GM19238 (cell line): ENCODE measurements around the gene ZNFX1.
A peak's percentile ranks its signal among the peaks of the same experiment; 100 is the strongest.

ENCODE experiments used
- DNase-seq: peaks from one replicate; pipeline ENCODE4 v3.0.0; 2011; ENCODE audit warnings: low spot score; ENCODE audit not compliant: insufficient read length

ZNFX1 gene

GRCh38 chr20:49279677-49280462 lies 2.0 kb upstream of the ZNFX1 start:
- DNase-seq = no peak

GRCh38 chr20:49278818-49279676 lies 1.2 kb upstream of the ZNFX1 start:
- no peak for DNase-seq

DNA sequence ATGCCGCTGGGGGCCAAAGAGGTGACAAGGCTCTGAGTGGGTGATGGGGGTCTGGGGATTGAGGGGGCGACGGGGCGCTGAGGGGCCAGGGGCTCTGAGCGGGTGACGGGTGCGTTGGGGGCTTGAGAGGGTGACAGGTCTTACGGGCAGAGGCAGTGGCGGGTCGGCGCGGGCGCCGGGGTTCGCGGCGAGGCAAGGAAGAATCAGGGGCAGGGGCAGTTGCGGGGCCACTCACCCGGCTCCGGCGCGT lies 146 bp downstream of the ZNFX1 start:
- DNase-seq = no peak

DNA sequence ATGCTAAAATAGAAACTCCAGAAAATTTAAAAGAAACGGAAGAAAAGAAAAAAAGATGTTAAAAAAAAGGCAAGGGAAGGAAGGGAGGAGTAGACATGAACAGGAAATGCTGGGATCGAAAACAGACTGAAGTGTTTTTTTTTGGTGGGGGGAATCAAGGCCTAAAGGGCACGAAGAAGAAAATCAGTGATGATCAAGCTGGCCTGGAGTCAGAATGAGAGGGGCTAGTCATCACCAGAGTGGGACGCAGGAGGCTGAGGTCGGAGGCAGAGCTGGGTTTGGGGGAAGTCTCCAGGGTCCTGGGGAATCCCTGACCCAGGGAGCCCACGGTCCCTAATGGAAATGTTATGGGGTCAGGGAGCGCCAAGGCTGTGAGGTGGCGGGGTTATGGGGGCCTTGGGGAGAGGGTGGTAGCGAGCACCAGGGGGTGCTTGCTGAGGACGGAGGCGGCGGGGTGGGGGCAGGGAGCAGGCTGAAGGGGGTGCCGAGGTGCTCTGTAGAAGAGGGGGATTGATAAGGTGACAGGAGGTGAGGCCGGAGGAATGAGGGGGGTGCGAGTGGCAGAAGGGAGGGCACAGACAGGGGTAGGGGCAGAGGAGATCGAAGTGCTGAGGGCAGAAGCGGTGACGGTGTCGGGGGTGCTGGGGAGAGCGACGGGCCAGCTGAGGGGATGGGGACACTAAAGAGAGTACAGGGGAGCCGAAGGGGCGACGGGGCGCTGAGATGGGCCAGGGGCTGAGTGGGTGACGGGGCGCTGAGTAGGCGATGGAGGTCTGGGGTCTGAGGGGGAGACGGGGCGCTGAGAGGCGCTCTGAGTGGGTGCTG lies 684 bp downstream of the ZNFX1 start:
- no peak for DNase-seq

DNA sequence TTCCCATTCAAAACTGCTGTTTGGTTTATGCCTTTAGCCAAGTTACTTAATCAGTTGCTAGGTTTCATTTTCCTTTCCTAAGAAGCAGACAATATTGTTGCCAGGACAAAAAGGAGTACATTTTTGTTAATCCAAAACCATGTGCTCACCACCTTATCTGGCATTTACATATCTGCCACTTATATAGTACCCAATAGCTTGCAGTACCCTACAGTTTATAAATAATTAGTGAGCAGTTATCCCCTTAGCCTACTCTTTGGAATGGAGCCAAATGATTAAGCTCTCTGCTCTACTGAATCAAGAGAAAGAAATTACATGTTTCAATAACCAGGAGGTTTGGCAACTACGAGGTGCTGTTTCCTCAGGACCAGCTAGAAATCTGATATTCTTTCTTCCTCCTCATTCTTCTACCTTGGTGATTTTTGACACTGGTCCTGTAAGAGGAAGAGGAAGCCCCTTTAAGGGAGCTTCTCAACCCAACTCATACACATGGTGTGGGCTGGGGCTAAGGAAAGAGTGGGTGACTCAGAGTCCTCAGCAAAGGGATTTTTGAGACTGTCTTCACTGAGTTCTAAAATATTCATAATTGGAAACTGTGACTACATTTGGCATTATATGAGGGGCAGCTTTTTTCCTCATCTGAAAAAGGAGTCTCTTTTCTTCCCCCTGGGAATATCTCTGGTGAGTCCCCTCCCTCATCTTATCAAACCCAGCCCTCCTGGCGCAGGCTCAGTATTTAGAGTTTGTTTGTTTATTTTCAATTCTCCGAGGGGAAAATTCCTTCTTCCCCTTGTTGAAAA lies 1.5 kb downstream of the ZNFX1 start:
- DNase-seq = no peak

- DNase-seq = no peak
These were observed 2.2 kb downstream of the ZNFX1 start for GRCh38 chr20:49275636-49276035.

GRCh38 chr20:49275216-49275615 lies 2.6 kb downstream of the ZNFX1 start:
- DNase-seq = no peak

GRCh38 chr20:49273696-49274277 lies 4.1 kb downstream of the ZNFX1 start:
- no peak for DNase-seq

- peak; percentile 28 for DNase-seq
These were observed 5.2 kb downstream of the ZNFX1 start for GRCh38 chr20:49272654-49273053.

- no peak for DNase-seq
These were observed 7.1 kb downstream of the ZNFX1 start for GRCh38 chr20:49270736-49271135.

DNA sequence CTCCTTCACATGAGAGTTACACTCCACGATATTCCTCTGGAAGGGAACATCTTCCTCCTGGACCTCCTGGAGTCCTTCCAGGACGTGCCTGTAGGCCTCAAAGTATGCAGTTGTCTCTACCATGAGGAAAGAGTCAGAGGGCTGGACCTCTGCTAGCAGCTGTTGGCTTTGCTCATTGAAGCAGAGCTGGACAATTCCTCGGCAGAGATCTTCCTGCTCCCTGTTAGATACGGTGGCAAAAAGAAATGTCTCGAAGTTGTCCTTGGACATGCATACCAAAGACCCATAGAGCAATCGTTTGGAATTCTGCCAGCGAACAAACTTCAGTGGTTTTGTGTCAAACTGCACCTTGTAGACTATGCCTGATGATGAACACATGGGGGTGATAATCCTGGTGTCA lies 7.7 kb downstream of the ZNFX1 start:
- DNase-seq = no peak

DNA sequence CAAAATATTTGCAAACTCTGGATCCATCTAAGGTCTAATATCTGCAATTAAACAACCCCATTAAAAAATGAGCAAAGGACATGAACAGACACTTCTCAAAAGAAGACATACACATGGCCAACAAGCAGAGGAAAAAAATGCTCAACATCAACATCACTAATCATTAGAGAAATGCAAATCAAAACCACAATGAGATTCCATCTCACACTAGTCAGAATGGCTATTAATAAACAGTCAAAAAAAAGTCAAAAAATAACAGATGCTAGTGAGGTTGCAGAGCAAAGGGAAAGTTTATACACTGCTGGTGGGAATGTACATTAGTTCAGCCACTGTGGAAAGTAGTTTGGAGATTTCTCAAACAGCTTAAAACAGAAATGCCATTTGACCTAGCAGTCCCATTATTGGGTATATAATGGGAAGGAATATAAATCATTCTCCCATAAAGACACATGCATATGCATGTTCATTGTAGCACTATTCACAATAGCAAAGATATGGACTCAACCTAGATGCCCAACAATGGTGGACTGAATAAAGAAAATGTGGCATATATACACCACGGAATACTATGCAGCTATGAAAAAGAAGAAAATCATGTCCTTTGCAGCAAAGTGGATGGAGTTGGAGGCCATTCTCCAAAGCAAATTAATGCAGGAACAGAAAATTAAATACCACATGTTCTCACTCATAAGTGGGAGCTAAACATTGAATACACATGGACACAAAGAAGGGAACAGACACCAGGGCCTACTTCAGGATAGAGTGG lies 9.1 kb downstream of the ZNFX1 start:
- DNase-seq = no peak

DNA sequence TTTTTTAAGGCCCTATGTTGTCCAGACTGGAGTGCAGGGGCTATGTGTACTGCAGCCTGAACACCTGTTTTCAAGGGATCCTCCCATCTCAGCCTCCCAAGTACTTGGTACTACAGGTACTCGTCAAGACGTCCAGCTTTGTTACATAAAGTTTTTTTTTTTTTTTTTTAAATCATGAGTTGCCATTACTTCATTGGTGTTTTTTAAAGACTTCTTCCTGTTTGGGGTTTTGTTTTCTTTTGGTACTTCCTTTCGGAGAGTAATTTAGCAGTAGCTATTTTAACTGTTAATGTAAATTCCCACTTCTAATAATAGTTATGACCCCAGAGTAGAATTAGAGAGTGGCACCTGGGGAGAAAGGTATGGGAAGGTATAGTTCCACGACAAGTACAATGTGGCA lies 10.5 kb downstream of the ZNFX1 start:
- DNase-seq = no peak

- DNase-seq = no peak
These were observed 15.4 kb downstream of the ZNFX1 start for GRCh38 chr20:49262444-49262843.

GRCh38 chr20:49261173-49261572 lies 16.7 kb downstream of the ZNFX1 start:
- no peak for DNase-seq

- no peak for DNase-seq
These were observed 17.6 kb downstream of the ZNFX1 start for GRCh38 chr20:49260218-49260617.

DNA sequence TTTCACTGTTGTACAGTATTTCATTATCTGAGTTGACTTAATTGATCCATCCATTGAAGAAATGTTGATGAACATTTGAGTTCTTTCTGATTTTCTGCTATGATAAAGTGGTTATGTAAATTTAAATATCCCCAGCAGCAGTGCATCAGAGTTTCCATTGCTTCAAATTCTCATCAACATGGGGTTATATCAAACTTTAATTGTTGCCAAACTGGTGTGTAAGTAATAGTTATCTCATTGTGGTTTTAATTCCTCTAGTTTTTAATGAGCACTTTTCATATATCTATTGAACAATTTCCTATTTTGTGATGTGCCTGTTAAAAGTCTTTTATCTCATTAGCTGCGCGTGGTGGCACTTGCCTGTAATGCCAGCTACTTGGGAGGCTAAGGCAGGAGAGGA lies 18.1 kb downstream of the ZNFX1 start:
- no peak for DNase-seq

- DNase-seq = no peak
These were observed 18.6 kb downstream of the ZNFX1 start for GRCh38 chr20:49259284-49259683.

GRCh38 chr20:49256261-49256660 lies 21.6 kb downstream of the ZNFX1 start:
- DNase-seq = no peak
